A673 (cell line): ENCODE results near the gene HNMT. TPM values are rescaled to one million over a fixed set of nuclear protein-coding genes. Genes with fewer than 3 reads are reported as not detected.

Experiments
- BruUV-seq: library from RNA; stranded (reverse); fragments of 400-500 nt; replicated peaks from 2 replicates; lab custom pipeline; 2021; lab: Mats Ljungman, UMichigan
- CTCF ChIA-PET: fragments of 300-600 bp; sonication (Branson Sonifier 250); formaldehyde crosslinking; loops from one replicate; lab custom pipeline; 2022; ENCODE audit warnings: antibody characterized with exemption; lab: Charles Lee
- POLR2A ChIA-PET: fragments of 300-600 bp; sonication (Branson Sonifier 250); formaldehyde crosslinking; loops from one replicate; lab custom pipeline; 2022; ENCODE audit warnings: antibody characterized with exemption; ENCODE audit not compliant: low non-redundant PET; lab: Charles Lee
- DNase-seq: peaks from one replicate; pipeline ENCODE4 v3.0.0-alpha.2; 2015; ENCODE audit warnings: low spot score
- H3K27ac ChIP-seq: fragments of 200-600 bp; sonication (generic); 2 replicates; pipeline ENCODE4 v1.5.1; 2016; ENCODE audit warnings: mixed run types, low read depth, mild to moderate bottlenecking, mixed read lengths, antibody characterized with exemption, low read length; ENCODE audit not compliant: poor library complexity, severe bottlenecking
- H3K27me3 ChIP-seq: fragments of 200-600 bp; sonication (generic); replicated peaks from 2 replicates; pipeline ENCODE4 v1.6.1; 2017; ENCODE audit warnings: mixed run types, low read depth, mild to moderate bottlenecking, mixed read lengths, antibody characterized with exemption, low read length; ENCODE audit not compliant: insufficient read depth, poor library complexity
- H3K36me3 ChIP-seq: fragments of 200-600 bp; sonication (generic); 2 replicates; pipeline ENCODE4 v1.6.1; 2016; ENCODE audit warnings: mixed run types, mild to moderate bottlenecking, mixed read lengths, antibody characterized with exemption, low read length; ENCODE audit not compliant: insufficient read depth, poor library complexity, severe bottlenecking
- H3K4me1 ChIP-seq: fragments of 200-600 bp; sonication (generic); 2 replicates; pipeline ENCODE4 v1.6.1; 2017; ENCODE audit warnings: mixed run types, mild to moderate bottlenecking, mixed read lengths, antibody characterized with exemption, low read length; ENCODE audit not compliant: insufficient read depth, poor library complexity, severe bottlenecking
- H3K4me3 ChIP-seq: fragments of 200-600 bp; sonication (generic); 2 replicates; pipeline ENCODE4 v1.5.1; 2016; ENCODE audit warnings: low read depth, mixed run types, mild to moderate bottlenecking, mixed read lengths, low read length; ENCODE audit not compliant: poor library complexity, severe bottlenecking
- H3K9me3 ChIP-seq: fragments of 200-600 bp; sonication (generic); 2 replicates; pipeline ENCODE4 v1.6.1; 2016; ENCODE audit warnings: mixed run types, low read depth, mild to moderate bottlenecking, mixed read lengths, antibody characterized with exemption, low read length; ENCODE audit not compliant: poor library complexity, severe bottlenecking
- EZH2 ChIP-seq: fragments of 200-600 bp; sonication (generic); IDR thresholded peaks from 2 replicates; pipeline ENCODE4 v1.6.1; 2017; ENCODE audit warnings: borderline replicate concordance, low read depth, mild to moderate bottlenecking, mixed read lengths, antibody characterized with exemption, low read length; ENCODE audit not compliant: poor library complexity, severe bottlenecking
- intact Hi-C: fragments of 100-400 bp; cut with micrococcal nuclease; formaldehyde crosslinking; loops from one replicate; pipeline ENCODE4 v1.10.0; 2022; ENCODE audit not compliant: unreplicated experiment
- total RNA-seq: library from RNA; stranded (reverse); gene quantifications from 2 replicates; pipeline ENCODE4 v1.2.3, GENCODE V29; 2021
- TF ChIP-seq, protein P1 (sequence below): fragments of 300-800, 200-600 bp; sonication (generic); conservative IDR thresholded peaks from 2 replicates; pipeline ENCODE4 v1.5.1; 2017; ENCODE audit warnings: low read depth, mild to moderate bottlenecking, antibody characterized with exemption, low read length, moderate library complexity, mixed read lengths

The HNMT gene
- total RNA-seq, 1 experiment from 2014 or later: 0.82 TPM

- DNase-seq: no peak
- intact Hi-C loops: no loop called here
- Histone ChIP-seq H3K27ac (no peak overlapping the region), H3K4me1 (peaks cover 4% of the 10 kb centered on the region), H3K9me3 (no peaks in the 10 kb centered on the region), H3K36me3 (no peaks in the 10 kb centered on the region), H3K27me3 (peaks cover 3% of the 10 kb centered on the region), H3K4me3 (no peak overlapping the region)
- POLR2A ChIA-PET: no interaction called here
- TF ChIP-seq EZH2: no peak
- TF ChIP-seq, protein P1, sequence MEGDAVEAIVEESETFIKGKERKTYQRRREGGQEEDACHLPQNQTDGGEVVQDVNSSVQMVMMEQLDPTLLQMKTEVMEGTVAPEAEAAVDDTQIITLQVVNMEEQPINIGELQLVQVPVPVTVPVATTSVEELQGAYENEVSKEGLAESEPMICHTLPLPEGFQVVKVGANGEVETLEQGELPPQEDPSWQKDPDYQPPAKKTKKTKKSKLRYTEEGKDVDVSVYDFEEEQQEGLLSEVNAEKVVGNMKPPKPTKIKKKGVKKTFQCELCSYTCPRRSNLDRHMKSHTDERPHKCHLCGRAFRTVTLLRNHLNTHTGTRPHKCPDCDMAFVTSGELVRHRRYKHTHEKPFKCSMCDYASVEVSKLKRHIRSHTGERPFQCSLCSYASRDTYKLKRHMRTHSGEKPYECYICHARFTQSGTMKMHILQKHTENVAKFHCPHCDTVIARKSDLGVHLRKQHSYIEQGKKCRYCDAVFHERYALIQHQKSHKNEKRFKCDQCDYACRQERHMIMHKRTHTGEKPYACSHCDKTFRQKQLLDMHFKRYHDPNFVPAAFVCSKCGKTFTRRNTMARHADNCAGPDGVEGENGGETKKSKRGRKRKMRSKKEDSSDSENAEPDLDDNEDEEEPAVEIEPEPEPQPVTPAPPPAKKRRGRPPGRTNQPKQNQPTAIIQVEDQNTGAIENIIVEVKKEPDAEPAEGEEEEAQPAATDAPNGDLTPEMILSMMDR: no peak
- BruUV-seq: no TSS peak
- CTCF ChIA-PET: no interaction called here
Measured at GRCh38 chr2:138015494-138015893, 51.2 kb downstream of the HNMT start.

DNA sequence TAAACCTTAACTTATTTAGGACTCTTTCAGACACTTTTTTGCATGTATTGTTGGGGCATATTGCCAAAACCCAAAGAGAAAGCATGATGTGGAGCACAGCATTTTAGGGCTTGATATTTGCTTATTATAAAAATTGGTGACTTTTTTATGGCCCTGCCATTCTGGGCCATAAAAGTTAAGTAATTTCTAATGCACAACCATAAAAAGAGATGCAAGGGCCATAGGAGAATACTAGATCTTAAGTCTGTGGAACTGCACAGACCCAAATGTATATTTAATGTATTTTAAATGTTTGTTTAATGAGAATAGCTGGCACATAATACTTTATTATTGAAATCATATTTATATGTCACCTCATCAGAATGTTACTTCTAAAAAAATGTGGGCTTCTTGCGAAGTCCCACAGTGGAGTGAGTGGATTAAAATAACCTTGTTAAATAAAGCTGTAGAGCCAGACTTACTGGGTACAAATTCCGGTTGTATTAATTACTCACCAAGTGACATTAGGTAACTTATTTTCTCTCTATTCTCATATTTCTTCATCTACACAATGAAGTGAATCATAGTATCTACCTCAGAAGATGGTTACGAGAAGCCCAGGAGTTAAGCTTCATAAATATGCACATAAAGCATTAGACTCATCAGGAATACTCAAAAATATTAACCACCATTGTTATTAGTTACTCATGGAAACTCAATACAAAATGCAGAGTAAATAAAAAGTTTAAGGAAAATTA lies 52.2 kb downstream of the HNMT start:
- no peak for TF ChIP-seq EZH2
- CTCF ChIA-PET: no interaction called here
- H3K4me1 ChIP-seq: no peaks in the 10 kb centered on the region

DNA sequence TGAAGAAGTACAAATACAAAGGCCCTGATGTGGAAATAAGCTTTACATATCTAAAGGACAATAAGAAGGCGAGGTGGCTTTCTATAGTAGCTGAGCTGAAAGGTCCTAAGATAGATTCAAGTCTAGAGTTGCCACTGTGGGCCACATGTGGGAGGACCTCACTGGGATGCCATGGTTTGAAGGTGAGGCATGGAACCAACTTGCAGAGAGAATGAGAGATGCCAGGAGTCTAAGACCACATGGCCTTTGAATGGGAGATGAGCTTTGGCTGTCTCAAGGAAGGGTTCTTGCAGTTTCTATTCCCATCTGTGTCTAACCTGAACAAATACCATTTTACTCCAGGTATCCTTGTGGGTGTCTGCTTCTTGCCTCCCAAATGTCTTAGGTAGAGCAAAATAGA lies 53.6 kb downstream of the HNMT start:
- ChIA-PET CTCF (no interaction called here), POLR2A (no interaction called here)
- Histone ChIP-seq H3K27me3 (no peaks in the 10 kb centered on the region), H3K4me1 (no peaks in the 10 kb centered on the region), H3K4me3 (no peak overlapping the region), H3K27ac (no peak overlapping the region), H3K9me3 (no peaks in the 10 kb centered on the region), H3K36me3 (no peaks in the 10 kb centered on the region)
- DNase-seq: no peak
- BruUV-seq: no TSS peak
- TF ChIP-seq, protein P1: no peak
- TF ChIP-seq EZH2: no peak
- intact Hi-C loops: no loop called here

More for the DNA sequence above, 52.2 kb downstream of the HNMT start:
- POLR2A ChIA-PET: no interaction called here
- Histone ChIP-seq H3K4me3 (no peak overlapping the region), H3K27ac (no peak overlapping the region), H3K27me3 (no peaks in the 10 kb centered on the region), H3K9me3 (no peaks in the 10 kb centered on the region), H3K36me3 (no peaks in the 10 kb centered on the region)
- intact Hi-C loops: no loop called here
- no TSS peak for BruUV-seq
- no peak for DNase-seq
